Stimulated activated CD8-positive, alpha-beta memory T cell treated with anti-CD3 and anti-CD28 coated beads, Interleukin-7, amount 100 ng/mL, for 4 hours (primary cell): ENCODE results near the gene GRID1.
"Not testable (repeated sequence)": the region's sequence is repeated elsewhere in the genome, so short reads cannot be mapped to it uniquely, and the experiment has no call there.

Experiments used
- DNase-seq, 2 donors: peaks; one replicate each; pipeline ENCODE4 v3.0.0-alpha.2; 2020; ENCODE audit warnings: low read depth in 2 of 2

Gene GRID1

DNA sequence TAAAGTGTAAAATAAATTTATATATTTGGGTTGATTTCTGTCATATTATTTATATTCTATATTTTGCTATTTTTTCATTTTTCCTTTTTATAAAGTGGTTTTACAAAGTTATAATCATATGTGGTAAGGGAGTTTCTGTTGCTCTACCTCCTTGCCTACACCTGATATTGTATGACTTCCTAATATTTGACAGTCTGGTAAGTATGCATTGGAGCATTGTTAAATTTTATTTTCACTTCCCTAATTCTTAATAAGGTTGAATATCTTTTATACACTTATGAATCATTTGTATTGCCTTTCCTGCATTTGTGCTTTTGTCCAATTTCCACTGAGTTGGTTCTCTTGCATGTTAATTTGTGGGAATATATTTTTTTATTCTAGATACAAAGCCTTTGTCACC, 492.4 kb downstream of the GRID1 start:
- DNase-seq = no peak

DNA sequence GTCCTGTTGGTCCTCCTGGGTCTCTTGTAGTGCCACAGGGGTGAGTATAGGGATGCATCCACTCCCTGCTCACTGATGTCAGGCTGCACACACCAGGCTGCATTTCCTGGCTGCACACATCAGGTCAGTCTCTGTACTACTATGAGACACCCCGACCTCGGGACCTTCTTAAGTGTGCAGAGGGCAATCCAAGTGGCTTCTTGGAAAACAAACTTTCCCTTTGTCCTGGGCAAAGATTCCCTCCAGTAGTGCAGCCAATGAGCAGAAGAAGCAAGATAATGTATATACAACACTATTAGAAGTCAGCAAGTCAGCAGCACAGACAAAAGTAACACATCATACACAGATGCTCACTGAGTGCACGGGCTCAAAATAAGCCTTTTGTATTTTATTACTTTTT, 493.5 kb downstream of the GRID1 start:
- DNase-seq = no peak

DNA sequence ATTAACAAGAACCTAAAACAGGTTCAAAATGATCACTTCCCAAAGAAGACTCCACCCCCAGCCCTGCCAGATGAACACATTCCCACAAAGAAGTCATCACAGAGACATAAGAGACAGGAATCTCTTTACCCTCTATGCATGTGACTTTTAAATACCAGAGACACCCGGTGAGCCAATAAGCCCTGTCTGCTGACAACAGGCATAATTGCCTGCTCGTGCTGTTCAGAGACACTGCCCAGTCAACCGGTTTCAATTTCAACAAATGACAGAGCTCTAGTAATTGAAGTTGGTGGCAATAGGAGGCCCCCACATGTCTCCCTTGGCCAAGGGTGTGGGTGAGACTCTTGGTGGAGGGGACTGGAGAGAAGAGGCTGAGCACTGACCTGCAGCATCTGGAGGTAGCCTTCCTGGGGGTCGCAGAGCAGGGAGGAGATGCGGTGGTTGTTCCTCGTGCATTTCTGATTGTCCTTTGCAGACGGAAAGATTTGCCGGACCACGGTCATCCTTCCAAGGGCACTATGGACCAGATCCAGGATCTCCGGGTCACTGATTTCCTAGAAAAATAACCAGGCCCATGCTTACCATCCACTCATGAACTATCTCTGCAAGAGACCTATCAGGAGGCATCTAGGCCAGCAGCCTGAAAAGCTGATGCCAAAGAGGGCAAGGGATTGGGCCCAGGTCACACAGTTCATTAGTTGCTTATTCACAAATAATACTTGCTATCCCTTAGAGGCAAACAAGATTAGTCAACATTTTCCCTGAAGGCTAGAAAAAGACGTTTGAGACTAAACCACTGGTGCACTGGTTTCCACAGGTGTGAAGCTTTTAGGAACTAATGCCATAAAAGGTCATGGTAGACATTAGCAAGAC, 497.7 kb downstream of the GRID1 start:
- DNase-seq = no peak

DNA sequence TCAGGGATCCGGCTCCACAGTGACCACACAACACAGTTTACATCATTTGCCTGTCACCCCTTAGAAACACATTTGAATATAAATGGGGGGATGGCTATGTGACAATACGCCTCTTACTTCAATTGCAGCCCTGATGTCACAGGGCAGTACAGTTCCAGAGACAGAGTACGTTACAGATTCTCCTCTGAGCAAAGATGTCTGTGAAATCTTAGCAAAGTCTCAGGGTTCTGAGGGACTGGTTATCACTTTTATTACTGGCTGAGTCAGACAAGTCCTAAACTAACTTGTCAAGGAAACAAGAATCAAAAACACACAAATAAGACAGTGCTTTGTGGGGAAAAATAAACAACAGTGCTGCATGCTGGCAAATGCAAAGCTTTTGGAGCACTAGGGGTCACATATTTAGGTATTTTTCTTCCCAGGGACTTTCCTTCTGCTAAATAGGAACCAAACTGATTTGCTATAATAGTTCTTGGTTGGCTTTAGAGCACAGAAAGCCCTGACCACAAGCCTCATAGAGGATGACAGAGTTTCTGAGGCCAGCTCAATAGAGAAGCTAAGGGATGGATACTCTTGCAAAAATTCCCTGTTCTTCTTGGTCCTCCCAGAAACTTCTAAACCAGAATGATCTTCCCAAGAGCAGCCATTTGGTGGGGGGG, 501.6 kb downstream of the GRID1 start:
- no peak for DNase-seq

DNA sequence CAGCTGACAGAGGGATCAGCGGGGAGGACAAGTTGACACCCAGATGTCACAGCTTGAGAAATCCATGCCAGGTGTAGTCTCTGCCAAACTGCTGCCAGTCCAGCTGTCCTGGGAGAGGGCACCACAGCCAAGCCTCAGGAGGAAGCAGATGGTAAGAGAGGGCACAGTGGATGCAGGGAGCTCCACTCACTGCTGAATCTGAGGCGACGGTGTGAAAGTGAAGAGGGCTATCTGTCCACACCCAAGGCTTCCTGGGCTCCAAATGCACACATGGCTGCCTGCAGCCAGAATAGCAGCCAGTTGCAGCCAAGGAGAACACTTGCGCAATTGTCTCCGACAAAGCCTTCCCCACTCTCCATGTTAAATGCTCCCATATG, 502.4 kb downstream of the GRID1 start:
- DNase-seq = no peak

DNA sequence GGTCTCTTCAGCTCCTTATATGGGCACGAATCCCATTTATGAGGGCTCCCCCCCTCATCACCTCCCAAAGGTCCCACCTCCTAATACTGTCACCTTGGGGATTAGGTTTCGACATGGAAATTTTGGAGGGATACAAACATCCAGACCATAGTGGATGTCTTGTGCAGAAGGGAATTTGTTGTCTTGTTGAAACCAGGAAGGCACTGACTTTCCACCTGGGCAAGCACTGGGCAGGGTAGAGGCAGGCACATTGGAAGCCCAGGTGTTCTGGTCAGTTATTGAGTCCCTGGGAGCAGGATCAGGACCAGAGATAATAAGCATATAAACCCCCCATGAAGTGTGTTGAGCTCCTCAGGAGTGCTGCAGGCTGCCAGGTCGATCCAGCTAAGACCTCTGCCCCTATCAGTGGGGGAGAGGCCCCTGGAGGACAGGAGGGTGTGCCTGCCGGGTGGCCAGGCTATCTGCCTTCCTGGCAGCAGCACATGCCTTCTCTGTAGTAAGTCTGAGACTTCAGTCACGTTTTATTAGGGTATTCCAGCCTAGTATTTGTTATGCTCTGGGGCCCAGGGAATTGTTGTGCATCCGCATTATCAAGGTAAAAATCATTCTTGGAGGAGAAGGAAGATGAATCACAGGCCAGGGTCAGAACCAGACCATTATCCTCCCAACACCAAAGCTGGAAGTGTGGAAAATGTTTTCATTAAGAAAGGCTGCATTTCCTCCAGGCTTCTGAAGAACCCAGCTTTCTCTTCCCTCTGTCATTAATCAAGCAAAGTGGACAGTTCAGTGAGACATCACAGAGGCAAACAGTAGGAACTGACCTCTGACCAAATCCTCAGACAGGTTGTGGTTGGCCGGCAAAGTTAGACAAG, 503.1 kb downstream of the GRID1 start:
- DNase-seq = no peak

DNA sequence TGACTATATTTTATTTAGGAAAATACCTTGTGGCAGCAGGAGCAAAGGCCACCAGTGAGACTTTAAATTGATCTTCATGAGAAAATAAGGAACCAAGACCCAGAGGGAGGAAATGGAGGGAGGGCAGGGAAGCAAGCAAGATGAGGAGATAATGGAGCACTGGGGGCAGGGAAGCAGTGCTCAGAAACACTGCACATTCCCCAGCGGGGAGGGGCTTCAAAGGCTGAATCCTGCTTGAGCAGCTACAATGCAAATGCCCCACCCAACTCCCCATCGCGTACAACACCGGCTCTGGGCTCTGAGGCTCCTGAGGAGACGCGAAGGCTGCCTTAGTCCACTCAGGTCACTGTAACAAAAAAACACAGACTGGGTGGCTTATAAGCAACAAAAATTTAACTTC, 503.8 kb downstream of the GRID1 start:
- no peak for DNase-seq

DNA sequence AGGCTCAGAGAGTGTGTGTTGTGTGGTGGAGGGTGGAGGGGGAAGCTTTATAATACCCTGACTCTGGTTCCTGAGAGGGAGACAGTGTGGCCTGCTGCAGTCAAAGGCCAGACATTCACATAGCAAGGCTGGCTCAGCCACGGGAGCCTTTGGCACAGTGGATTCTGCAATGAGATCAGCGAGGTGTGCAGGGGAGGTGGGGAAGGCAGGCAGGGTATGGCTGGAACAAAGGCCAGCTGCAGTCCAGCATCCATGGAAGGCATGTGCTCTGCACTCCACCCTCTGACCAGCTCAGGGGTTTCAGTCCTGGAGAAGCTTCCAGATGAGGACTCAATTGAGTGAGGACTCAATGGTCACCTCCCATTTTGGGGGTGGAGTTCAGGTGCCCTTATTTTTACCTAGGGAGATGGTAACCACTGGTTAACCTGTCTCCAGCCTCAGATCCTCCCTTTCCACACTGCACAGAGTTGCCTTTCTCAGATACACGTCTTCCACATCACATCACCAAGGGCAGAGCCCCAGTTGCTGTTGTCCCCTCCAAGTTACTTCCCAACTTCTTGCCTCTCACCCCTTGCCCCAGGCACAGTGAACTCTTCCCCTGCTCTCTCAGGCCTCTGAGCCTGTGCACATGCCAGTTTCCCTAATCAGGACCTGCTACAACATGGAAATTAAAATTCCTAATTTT, 504.9 kb downstream of the GRID1 start:
- no peak for DNase-seq

DNA sequence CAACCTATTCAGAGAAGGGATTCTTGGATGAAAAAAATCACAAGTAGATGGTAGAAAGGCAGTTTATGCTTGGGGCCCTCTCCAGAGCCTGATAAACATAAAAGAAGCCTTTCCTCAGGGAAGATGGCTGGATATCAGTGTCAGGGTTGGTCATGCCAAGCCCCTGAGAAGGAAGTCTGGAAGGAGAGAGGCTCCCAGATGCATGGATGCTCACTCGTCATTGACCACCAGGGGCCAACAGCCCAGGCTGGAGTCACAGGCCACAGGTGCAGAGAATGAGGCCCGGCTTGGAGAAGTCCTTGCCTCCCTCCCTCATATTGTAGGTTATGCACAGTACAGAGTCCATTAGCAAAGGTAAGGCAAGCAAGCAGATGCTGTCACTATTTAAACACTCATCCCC, 506.7 kb downstream of the GRID1 start:
- no peak for DNase-seq

DNA sequence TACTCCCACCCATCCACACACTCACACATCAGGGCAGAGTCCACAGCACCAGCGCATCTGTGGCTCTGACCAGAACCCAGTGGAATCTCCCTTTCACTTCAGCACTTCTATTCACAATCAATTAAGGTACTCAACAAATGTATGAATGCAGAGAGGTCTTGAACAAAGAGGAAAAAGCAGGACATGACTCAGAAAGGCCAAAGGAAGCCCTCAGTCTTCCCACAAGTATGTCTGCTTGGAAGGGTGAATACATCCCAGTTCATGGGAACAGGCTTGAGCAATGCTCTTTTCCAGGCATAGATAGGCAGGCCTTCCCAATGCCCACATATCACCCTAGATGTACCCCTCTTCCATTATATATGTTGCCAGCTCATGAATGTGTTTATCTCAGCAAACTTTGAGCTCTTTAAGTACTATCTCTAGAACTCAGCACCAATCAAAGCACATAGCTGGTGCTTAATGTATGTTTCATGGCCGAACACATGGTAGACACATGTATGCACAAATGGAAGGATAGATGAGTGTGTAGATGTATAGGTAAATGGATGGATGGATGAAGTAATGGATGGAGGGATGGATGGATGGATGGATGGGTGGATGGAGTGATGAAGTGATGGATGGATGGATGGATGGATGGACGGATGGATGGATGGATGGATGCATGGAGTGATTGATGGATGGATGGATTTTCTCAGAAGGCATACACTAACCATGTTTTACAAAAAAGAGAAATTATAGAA, 507.6 kb downstream of the GRID1 start:
- DNase-seq = no peak

DNA sequence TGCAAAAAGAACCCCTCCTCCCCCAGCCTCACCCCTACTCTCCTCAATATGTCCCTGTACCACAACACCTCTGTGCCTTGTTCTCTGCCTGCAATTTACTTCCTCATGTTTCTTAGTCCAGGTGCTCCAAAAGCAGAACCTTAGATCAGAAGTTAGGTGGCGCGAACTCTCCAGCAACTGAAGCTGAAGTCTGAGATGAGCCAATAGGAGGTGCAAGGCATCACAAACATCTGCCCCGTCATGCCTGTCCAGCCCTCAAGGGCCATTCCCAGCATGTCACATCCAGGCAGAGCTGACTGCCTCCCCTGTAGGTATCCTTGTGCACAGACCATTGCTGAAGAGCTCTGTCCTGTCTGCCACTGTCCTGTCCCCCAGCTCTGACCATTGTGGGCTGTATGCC, 508.8 kb downstream of the GRID1 start:
- no peak for DNase-seq

DNA sequence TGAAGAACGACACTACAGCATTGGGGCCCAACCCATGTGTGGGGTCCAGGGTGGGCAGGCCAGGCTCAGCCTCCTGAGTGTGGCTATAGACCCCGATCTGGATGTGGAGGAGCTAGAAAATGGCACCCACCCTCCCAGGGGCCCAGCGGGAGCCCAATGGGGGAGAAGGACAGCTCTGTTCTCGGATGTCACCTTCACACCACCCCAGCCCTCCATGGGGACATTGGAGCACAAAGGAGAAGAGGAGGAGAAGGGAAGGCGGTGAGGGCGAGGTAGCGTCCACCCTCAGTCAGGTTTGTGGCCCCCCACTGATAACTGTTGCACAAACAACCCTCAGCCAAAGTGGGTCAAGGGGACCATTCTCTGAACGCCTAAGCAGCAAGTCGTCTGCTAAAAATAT, 509.3 kb downstream of the GRID1 start:
- DNase-seq = no peak

DNA sequence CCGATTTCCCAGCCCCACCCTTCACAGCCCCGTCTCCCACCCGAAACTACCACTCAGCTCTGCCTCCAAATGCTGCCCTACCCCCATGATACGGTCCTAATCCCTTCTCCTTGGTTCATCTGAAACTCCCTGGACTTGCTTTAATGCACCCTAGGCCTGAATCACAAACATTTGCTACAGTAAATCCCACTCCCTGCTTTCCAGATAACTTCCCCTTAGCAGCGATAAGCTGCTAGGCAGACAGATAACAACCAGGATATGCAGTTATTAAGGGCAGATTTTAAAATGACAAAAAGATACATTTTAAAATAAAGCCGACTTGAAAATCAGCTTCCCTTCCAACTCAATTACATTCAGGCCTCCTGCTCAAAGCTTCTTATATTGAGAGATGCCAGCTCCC, 514.7 kb downstream of the GRID1 start:
- DNase-seq = no peak

DNA sequence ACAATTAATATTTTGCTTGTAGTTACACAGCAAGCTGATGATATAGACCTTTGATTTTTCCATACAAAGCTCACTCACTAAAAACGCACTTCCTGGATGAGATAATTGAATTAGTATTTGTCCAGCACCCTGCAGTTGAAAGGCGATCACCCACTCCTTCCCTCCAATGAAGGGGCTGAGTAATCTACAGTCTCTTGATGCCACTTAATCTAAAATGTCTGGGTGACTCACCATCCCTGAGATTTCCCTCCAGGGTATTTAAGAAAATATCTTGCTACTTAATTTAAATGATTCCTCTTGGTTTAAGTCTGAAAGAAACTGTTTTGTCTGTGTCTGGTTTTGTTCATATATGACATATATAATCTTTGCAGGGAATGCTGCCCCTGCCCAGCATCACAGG, 515.3 kb downstream of the GRID1 start:
- DNase-seq = no peak

DNA sequence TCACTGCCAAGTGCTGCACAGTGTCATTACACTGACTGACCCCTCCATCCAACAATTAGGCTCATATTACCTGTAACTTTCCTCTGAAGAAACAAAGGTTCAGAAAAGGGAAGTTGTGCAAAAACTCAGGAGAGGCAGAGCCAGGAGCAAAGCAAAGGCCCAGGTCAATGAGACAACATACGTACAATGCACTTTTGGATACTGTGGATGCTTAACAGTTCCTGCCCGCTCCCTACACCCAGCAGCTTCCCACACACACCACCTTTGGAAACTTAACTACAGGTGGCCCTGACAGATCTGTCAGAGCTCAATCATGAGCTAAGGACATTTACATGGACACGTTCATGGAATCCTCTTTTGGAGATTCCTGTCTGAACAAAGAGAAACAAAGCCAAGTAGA, 515.9 kb downstream of the GRID1 start:
- DNase-seq = no peak

DNA sequence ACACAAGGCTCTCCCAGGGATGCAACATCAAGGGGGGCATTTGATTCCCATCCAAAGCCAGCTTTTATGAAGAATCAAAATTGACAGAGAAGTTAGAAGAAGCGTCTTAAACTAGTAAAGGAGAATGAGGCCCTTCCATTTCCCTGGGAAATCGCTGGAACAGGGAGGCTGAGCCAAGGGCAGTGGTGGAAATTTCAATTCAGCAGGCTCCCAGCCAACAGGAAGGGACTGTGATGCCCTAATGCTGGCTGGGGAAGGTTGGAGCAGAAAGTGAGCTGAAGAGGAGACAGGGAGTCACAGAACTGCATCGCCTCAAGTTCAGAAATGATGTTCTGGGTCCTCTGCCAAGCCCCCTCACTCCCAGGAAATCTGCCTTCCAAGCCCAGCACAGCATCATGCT, 517.3 kb downstream of the GRID1 start:
- no peak for DNase-seq

DNA sequence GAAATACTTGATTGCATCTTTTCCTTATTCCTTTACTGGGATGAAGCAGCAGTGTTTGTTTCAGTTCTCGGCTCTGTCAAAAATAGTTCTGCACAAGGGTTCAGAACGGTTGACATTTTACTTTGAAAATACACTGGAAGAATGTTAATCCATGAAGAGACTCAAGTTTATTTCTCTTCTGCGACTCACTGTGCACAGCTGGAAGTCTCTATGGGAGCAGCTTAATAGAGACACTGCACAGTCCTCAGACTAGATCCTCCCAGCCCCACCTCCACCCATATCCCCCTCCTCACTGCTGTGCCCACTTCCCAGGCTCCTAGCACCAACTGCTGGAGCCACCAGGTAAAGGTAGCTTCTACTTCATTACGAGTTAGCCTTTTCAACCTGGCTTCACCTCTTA, 517.8 kb downstream of the GRID1 start:
- DNase-seq = no peak

DNA sequence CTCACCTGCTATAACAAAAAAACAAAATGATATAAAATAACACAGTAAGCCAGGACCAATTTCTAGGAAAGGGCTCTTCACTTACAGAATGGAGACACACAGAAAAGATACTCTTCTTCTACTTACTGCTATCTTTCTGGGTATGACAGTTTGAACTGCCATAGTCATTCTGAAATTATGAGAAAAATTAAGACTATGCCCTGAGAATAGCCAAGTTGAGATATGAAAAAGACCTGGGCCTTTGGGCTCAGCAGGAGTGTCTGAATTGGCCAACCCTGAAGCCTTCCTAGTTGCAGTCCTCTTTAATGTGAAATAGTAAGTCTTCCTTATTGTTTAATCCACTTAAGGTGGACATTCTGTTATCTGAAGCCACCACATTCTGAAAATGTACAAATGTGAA, 519.5 kb downstream of the GRID1 start:
- no peak for DNase-seq

DNA sequence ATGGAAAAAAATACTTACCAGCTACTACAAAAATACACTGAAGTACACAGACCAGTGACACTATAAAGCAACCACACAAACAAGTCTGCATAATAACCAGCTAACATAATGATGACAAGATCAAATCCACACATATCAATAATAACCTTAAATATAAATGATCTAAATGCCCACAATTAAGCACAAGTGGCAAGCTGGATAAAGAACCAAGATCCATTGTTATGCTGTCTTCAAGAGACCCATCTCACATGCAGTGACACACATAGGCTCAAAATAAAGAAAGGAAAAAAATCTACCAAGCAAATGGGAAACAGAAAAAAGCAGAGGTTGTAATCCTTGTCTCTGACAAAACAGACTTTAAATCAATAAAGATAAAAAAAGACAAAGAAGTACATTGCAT, 527.9 kb downstream of the GRID1 start:
- not testable (repeated sequence) for DNase-seq

DNA sequence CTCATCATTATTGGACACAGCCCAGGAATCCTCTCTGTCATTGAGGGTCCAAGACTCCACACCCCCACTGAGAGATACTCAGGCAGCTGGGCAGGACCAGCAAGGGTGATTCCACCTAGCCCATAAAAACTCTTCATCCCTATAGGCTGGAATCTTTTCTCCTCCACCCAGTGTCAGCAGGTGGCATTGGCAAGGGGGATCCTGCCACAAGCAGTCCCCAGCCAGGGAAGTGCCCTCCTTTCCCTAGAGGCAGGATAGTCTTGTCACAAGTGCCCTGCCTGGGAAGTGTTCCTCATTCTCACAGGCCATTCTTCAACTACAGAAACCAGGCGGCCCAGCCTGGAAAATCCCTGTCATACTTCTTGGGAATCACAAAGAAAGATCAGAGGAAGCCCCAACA, 533.6 kb downstream of the GRID1 start:
- no peak for DNase-seq

DNA sequence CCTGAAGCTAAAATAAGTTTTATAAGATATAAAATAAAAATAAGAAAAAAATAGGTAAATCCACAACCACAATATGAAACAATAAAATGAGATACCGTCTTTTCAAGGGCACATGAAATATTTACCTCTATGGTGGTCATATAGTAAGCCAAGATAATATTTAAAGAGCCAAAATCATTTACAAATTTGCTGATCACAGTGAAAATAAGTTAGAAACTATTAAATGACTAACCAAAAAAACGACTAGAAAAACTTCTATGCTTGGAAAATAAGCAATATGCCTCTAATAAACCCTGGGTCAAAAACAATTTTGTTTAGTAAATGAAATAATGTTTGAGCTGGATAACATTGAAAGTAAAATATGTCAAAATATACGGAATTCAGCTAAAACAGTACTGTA, 535.2 kb downstream of the GRID1 start:
- DNase-seq = no peak
